DND-41 (cell line): ENCODE data around the gene EPS8L3.

Experiments used
- ATAC-seq: fragments of 200-7000 bp; cut with Tn5 transposase; 3 replicates; pipeline ENCODE4 v1.9.1; 2021; ENCODE audit warnings: low read depth; ENCODE audit not compliant: insufficient read depth
- DNase-seq: peaks from one replicate; pipeline ENCODE4 v3.0.0-alpha.2; 2020
- H2AFZ ChIP-seq: 2 replicates; pipeline ENCODE4 v1.6.0; 2012; ENCODE audit warnings: low read depth, low read length
- H3K27ac ChIP-seq: 2 replicates; pipeline ENCODE4 v1.5.1; 2012; ENCODE audit warnings: low read length, inconsistent platforms
- H3K27me3 ChIP-seq: fragments of 200-600 bp; sonication (generic); 2 replicates; pipeline ENCODE4 v1.6.0; 2012; ENCODE audit warnings: low read length, mild to moderate bottlenecking, inconsistent platforms; ENCODE audit not compliant: insufficient read depth, poor library complexity
- H3K36me3 ChIP-seq: 2 replicates; pipeline ENCODE4 v1.5.1; 2012; ENCODE audit warnings: low read length, inconsistent platforms; ENCODE audit not compliant: insufficient read depth
- H3K4me1 ChIP-seq: 2 replicates; pipeline ENCODE4 v1.5.1; 2012; ENCODE audit warnings: mild to moderate bottlenecking, low read length; ENCODE audit not compliant: insufficient read depth
- H3K4me2 ChIP-seq: 2 replicates; pipeline ENCODE4 v1.6.0; 2012; ENCODE audit warnings: mild to moderate bottlenecking, moderate library complexity, low read length, inconsistent platforms; ENCODE audit not compliant: insufficient read depth
- H3K4me3 ChIP-seq, 2 experiments: fragments of 200-600 bp in 1 of 2; shearing (Covaris generic) in 1 of 2; 2 replicates each; pipeline ENCODE4 v1.5.1; 2012 to 2016; ENCODE audit warnings: inconsistent platforms in 2 of 2, low read length in 2 of 2, mild to moderate bottlenecking in 2 of 2, low read depth in 1 of 2, moderate library complexity in 1 of 2
- H3K79me2 ChIP-seq: 2 replicates; pipeline ENCODE4 v1.6.0; 2012; ENCODE audit warnings: low read length, inconsistent platforms; ENCODE audit not compliant: insufficient read depth
- H3K9ac ChIP-seq: 2 replicates; pipeline ENCODE4 v1.6.0; 2012; ENCODE audit warnings: low read depth, mild to moderate bottlenecking, inconsistent platforms, low read length, moderate library complexity
- H3K9me3 ChIP-seq: 2 replicates; pipeline ENCODE4 v1.5.1; 2012; ENCODE audit warnings: low read length, moderate library complexity, mild to moderate bottlenecking, inconsistent platforms; ENCODE audit not compliant: insufficient read depth, severe bottlenecking
- H4K20me1 ChIP-seq: 2 replicates; pipeline ENCODE4 v1.6.0; 2012; ENCODE audit warnings: low read length; ENCODE audit not compliant: insufficient read depth
- EZH2 ChIP-seq: IDR thresholded peaks from 3 replicates; pipeline ENCODE4 v1.6.1; 2012; ENCODE audit warnings: borderline replicate concordance, low read depth, mild to moderate bottlenecking, moderate library complexity, low read length, inconsistent platforms; ENCODE audit not compliant: severe bottlenecking
- TF ChIP-seq, protein P1 (sequence below): IDR thresholded peaks from 2 replicates; pipeline ENCODE4 v1.5.1; 2012; ENCODE audit warnings: borderline replicate concordance, low read length, moderate library complexity, mild to moderate bottlenecking; ENCODE audit not compliant: poor library complexity, severe bottlenecking; ENCODE audit errors: extremely low read depth

EPS8L3 gene

DNA sequence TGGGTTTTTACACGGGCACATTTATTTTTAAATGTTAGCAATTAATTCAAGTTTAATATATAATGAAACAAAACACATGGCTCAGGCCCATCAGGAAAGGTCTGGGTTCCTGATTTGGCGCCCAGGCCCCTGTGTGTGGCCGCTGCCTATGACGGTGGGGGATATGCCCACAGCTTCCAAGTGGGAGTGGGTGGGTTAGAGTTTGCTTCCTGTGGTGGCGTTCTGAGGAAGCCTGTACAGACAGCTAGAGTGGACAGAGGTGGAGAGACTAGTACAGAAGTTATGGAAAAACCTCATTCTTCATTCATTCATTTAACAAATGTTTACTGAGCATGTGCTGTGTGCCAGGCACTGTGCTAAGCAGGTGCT, 22.4 kb upstream of the EPS8L3 start:
- H3K79me2 ChIP-seq: no peaks in the 10 kb centered on the region
- H2AFZ ChIP-seq: no peak overlapping the region
- H3K9me3 ChIP-seq: peaks cover 1% of the 10 kb centered on the region
- ATAC-seq (no peak), DNase-seq (no peak)
- no peak overlapping the region for H3K4me3 ChIP-seq
- H3K4me1 ChIP-seq: peaks cover 19% of the 10 kb centered on the region
- H3K27ac ChIP-seq: no peak overlapping the region
- no peak overlapping the region for H3K9ac ChIP-seq
- no peak overlapping the region for H3K4me2 ChIP-seq
- no peaks in the 10 kb centered on the region for H4K20me1 ChIP-seq
- no peaks in the 10 kb centered on the region for H3K27me3 ChIP-seq
- TF ChIP-seq, protein P1, sequence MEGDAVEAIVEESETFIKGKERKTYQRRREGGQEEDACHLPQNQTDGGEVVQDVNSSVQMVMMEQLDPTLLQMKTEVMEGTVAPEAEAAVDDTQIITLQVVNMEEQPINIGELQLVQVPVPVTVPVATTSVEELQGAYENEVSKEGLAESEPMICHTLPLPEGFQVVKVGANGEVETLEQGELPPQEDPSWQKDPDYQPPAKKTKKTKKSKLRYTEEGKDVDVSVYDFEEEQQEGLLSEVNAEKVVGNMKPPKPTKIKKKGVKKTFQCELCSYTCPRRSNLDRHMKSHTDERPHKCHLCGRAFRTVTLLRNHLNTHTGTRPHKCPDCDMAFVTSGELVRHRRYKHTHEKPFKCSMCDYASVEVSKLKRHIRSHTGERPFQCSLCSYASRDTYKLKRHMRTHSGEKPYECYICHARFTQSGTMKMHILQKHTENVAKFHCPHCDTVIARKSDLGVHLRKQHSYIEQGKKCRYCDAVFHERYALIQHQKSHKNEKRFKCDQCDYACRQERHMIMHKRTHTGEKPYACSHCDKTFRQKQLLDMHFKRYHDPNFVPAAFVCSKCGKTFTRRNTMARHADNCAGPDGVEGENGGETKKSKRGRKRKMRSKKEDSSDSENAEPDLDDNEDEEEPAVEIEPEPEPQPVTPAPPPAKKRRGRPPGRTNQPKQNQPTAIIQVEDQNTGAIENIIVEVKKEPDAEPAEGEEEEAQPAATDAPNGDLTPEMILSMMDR: no peak
- no peak for TF ChIP-seq EZH2
- no peaks in the 10 kb centered on the region for H3K36me3 ChIP-seq

DNA sequence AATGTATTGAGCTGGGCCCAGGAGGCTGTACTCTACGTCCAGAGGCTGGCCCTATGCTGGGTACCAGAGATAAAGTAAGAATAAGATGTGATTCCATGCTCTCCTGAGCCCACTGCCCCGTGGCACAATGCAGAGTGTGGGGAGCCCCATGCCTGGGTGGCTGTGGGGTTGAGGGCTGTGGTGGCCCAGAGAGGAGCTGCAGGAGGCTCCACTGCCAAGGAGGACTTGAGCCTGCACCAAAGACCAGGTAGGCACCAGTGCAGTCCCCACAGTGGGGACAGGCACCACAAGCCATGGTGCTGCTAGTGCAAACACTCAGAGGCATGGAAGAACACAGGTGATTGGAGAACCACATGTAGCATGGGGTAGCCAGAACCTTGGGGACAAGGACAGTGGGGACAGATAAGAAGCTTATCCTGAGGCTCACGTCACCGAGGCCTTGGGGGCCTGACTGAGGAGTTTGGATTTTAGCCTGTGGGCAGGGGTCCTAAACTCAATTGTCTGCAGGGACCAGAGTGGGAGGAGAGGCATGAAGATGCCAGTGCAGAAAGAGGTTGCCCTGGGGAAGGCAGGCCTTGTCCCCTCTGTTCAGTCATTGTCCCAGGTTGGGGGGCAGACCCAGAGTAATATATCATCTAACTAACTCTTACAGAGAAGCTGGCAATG, 21.9 kb upstream of the EPS8L3 start:
- DNase-seq (no peak), ATAC-seq (no peak)
- no peaks in the 10 kb centered on the region for H3K27me3 ChIP-seq
- peaks cover 14% of the 10 kb centered on the region for H3K4me1 ChIP-seq
- H4K20me1 ChIP-seq: no peaks in the 10 kb centered on the region
- H3K79me2 ChIP-seq: no peaks in the 10 kb centered on the region
- no peak overlapping the region for H3K9ac ChIP-seq
- no peak overlapping the region for H3K4me3 ChIP-seq
- no peak overlapping the region for H2AFZ ChIP-seq
- peaks cover 5% of the 10 kb centered on the region for H3K9me3 ChIP-seq
- no peak overlapping the region for H3K4me2 ChIP-seq
- TF ChIP-seq EZH2: no peak
- TF ChIP-seq, protein P1: no peak
- no peak overlapping the region for H3K27ac ChIP-seq
- no peaks in the 10 kb centered on the region for H3K36me3 ChIP-seq

- Histone ChIP-seq H3K27ac (no peak overlapping the region), H3K4me3 (no peak overlapping the region), H3K79me2 (no peaks in the 10 kb centered on the region), H3K9ac (no peak overlapping the region), H3K36me3 (no peaks in the 10 kb centered on the region), H4K20me1 (no peaks in the 10 kb centered on the region), H2AFZ (no peak overlapping the region), H3K9me3 (peaks cover 7% of the 10 kb centered on the region), H3K27me3 (no peaks in the 10 kb centered on the region), H3K4me2 (no peak overlapping the region), H3K4me1 (0 out of 2 replicates have a peak, but pooled peaks cover 6% of the 10 kb centered on the region)
- ATAC-seq: no peak
- DNase-seq: no peak
- TF ChIP-seq, protein P1: no peak
- TF ChIP-seq EZH2: no peak
Observed at GRCh38 chr1:109784551-109785252, 21.0 kb upstream of the EPS8L3 start.

DNA sequence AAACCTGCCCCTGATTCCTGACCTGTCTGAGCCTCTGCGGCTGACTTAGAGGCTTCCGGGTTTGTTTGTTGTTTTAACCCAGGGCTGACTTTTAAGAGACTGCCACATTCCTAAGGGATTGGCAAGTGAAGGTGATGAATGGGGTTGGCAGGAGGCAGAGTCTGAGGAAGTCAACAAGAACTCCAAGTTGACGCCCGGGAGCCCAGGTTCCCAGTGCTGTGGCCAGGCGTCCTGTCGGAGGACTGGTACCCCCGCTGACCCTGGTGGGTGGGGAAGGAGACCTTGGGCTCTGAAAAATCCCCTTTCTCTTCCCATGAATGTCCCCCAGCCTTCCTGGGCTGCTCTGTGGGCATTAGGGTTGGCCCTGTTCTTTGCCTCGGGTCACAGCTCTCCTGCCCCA, 19.7 kb upstream of the EPS8L3 start:
- Histone ChIP-seq H3K4me1 (no peaks in the 10 kb centered on the region), H3K27me3 (no peaks in the 10 kb centered on the region), H3K9ac (no peak overlapping the region), H3K4me3 (no peak overlapping the region), H4K20me1 (no peaks in the 10 kb centered on the region), H3K79me2 (no peaks in the 10 kb centered on the region), H2AFZ (no peak overlapping the region), H3K36me3 (no peaks in the 10 kb centered on the region), H3K9me3 (peaks cover 7% of the 10 kb centered on the region), H3K27ac (no peak overlapping the region), H3K4me2 (no peak overlapping the region)
- no peak for DNase-seq
- TF ChIP-seq EZH2: no peak
- TF ChIP-seq, protein P1: no peak
- ATAC-seq: no peak
